ENCODE measurements around the gene CMSS1.
"Not testable (repeated sequence)": the region's sequence is repeated elsewhere in the genome, so short reads cannot be mapped to it uniquely, and the experiment has no call there.

The CMSS1 gene

DNA sequence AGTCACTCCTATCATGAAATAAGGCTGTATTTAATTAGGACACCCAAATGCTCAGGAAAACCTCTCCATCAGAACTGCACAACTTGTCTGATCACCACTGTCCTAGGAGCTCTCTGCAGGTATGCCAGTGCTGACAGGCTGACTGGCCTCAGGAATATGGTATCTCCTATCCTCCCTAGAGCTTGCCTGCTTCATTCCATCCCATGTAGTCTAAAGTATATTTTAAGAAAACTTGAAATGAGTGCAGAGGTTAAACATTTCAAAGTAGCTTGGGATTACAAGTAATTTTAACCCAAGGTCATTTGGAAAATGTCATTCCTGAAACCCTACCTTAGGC, 273.0 kb downstream of the CMSS1 start:
- Histone ChIP-seq H2BK5ac (ENCODE audit: low read length) (no peak overlapping the region), H3K23ac (ENCODE audit: low read length) (no peak overlapping the region), H3K79me1 (ENCODE audit: low read length) (no peaks in the 10 kb centered on the region), H3K27me3 (ENCODE audit: insufficient read depth, low read length, poor library complexity) (no peaks in the 10 kb centered on the region), H2AK5ac (ENCODE audit: low read length) (no peak overlapping the region), H2BK120ac (ENCODE audit: low read depth, low read length) (no peak overlapping the region), H3K4me3 (ENCODE audit: low read length) (no peak overlapping the region), H2BK15ac (replicated peaks; ENCODE audit: low read depth) (no peak overlapping the region), H3K27ac (ENCODE audit: low read depth, low read length) (no peak overlapping the region), H3K4ac (ENCODE audit: low read depth, low read length) (no peak overlapping the region), H4K8ac (ENCODE audit: low read depth, low read length) (no peak overlapping the region), H3K79me2 (ENCODE audit: control insufficient read depth, insufficient read depth, low read length) (no peaks in the 10 kb centered on the region), H3K4me2 (ENCODE audit: low read length) (no peak overlapping the region), H3K4me1 (ENCODE audit: control insufficient read depth, low read depth, low read length) (no peaks in the 10 kb centered on the region), H3K36me3 (ENCODE audit: control insufficient read depth, insufficient read depth, low read length) (no peaks in the 10 kb centered on the region), H3K9ac (ENCODE audit: low read length) (no peak overlapping the region), H3K56ac (ENCODE audit: low read length) (no peak overlapping the region), H3K18ac (ENCODE audit: low read length) (no peak overlapping the region), H4K5ac (ENCODE audit: low read length) (no peak overlapping the region)
- DNase-seq, result no peak

DNA sequence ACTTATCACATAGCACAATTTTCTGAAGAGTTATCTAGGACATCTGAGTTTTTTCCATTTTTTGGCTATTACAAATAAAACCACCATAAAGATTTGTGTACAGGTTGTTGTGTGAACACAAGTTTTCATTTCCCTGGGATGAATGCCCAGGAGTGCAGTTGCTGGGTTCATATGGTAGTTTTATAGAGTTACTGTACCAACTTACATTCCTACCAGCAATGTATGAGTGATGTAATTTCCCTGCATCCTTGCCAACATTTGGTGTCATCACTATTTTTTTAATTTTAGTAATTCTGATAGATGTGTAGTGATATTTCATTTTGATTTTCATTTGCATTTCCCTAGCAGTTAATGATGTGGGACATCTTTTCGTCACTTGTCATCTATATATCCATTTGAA, 276.2 kb downstream of the CMSS1 start:
- Histone ChIP-seq H4K8ac (ENCODE audit: low read depth, low read length) (no peak overlapping the region), H3K4me3 (ENCODE audit: low read length) (no peak overlapping the region), H3K9ac (ENCODE audit: low read length) (no peak overlapping the region), H3K79me1 (ENCODE audit: low read length) (no peaks in the 10 kb centered on the region), H3K4me2 (ENCODE audit: low read length) (no peak overlapping the region), H3K56ac (ENCODE audit: low read length) (no peak overlapping the region), H3K4ac (ENCODE audit: low read depth, low read length) (no peak overlapping the region), H2BK15ac (replicated peaks; ENCODE audit: low read depth) (no peak overlapping the region), H3K27ac (ENCODE audit: low read depth, low read length) (no peak overlapping the region), H3K18ac (ENCODE audit: low read length) (no peak overlapping the region), H3K27me3 (ENCODE audit: insufficient read depth, low read length, poor library complexity) (no peaks in the 10 kb centered on the region), H3K79me2 (ENCODE audit: control insufficient read depth, insufficient read depth, low read length) (no peaks in the 10 kb centered on the region), H2AK5ac (ENCODE audit: low read length) (no peak overlapping the region), H3K36me3 (ENCODE audit: control insufficient read depth, insufficient read depth, low read length) (no peaks in the 10 kb centered on the region), H3K23ac (ENCODE audit: low read length) (no peak overlapping the region), H4K5ac (ENCODE audit: low read length) (no peak overlapping the region), H2BK120ac (ENCODE audit: low read depth, low read length) (no peak overlapping the region), H2BK5ac (ENCODE audit: low read length) (no peak overlapping the region), H3K4me1 (ENCODE audit: control insufficient read depth, low read depth, low read length) (no peaks in the 10 kb centered on the region)
- no peak for DNase-seq
- WGBS (ENCODE audit: extremely low coverage, insufficient coverage, low lambda C conversion rate), result no CpG with 5 or more reads among the region's 1 CpG

DNA sequence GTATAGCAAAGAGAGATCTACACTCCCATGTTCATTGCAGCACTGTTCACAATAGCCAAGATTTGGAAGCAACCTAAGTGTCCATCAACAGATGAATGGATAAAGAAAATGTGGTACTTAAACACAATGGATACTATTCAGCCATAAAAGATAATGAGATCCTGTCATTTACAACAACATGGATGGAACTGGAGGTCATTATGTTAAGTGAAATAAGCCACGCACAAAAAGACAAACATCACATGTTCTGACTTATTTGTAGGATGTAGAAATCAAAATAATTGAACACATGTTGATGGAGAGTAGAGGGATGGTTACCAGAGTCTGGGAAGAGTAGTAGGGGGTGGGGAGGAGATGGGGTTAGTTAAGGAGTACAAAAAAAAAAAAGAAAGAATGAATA, 278.6 kb downstream of the CMSS1 start:
- not testable (repeated sequence) for H4K5ac ChIP-seq (ENCODE audit: low read length); H2BK5ac ChIP-seq (ENCODE audit: low read length); H3K18ac ChIP-seq (ENCODE audit: low read length); H4K8ac ChIP-seq (ENCODE audit: low read depth, low read length); H3K4me2 ChIP-seq (ENCODE audit: low read length); DNase-seq; H3K36me3 ChIP-seq (ENCODE audit: control insufficient read depth, insufficient read depth, low read length); H3K4me3 ChIP-seq (ENCODE audit: low read length); H3K4ac ChIP-seq (ENCODE audit: low read depth, low read length); H3K27ac ChIP-seq (ENCODE audit: low read depth, low read length); H3K4me1 ChIP-seq (ENCODE audit: control insufficient read depth, low read depth, low read length); H3K9ac ChIP-seq (ENCODE audit: low read length); H2AK5ac ChIP-seq (ENCODE audit: low read length); H3K27me3 ChIP-seq (ENCODE audit: insufficient read depth, low read length, poor library complexity); H3K79me2 ChIP-seq (ENCODE audit: control insufficient read depth, insufficient read depth, low read length); H3K79me1 ChIP-seq (ENCODE audit: low read length); H3K56ac ChIP-seq (ENCODE audit: low read length); H2BK120ac ChIP-seq (ENCODE audit: low read depth, low read length); H2BK15ac ChIP-seq (replicated peaks; ENCODE audit: low read depth); H3K23ac ChIP-seq (ENCODE audit: low read length)
- WGBS (ENCODE audit: extremely low coverage, insufficient coverage, low lambda C conversion rate), result no CpG with 5 or more reads among the region's 1 CpG

DNA sequence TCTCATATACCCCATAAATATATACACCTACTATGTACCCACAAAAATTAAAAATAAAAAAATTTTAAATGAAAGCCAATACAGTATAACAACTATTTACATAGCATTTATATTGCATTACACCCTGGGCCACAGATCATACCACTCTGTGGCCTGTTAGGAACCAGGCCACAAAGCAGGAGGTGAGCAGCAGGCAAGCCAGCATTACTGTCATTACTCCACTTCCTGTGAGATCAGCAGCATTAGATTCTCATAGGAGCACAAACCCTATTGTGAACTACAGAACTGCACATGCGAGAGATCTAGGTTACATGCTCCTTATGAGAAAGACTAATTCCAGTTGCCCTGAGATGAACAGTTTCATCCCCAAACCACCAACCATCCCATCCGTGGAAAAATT, 279.2 kb downstream of the CMSS1 start:
- Histone ChIP-seq H3K4me3 (ENCODE audit: low read length) (no peak overlapping the region), H3K56ac (ENCODE audit: low read length) (no peak overlapping the region), H3K27me3 (ENCODE audit: insufficient read depth, low read length, poor library complexity) (no peaks in the 10 kb centered on the region), H3K9ac (ENCODE audit: low read length) (no peak overlapping the region), H3K27ac (ENCODE audit: low read depth, low read length) (no peak overlapping the region), H3K4me1 (ENCODE audit: control insufficient read depth, low read depth, low read length) (no peaks in the 10 kb centered on the region), H2AK5ac (ENCODE audit: low read length) (no peak overlapping the region), H2BK15ac (replicated peaks; ENCODE audit: low read depth) (no peak overlapping the region), H3K36me3 (ENCODE audit: control insufficient read depth, insufficient read depth, low read length) (no peaks in the 10 kb centered on the region), H3K23ac (ENCODE audit: low read length) (no peak overlapping the region), H2BK120ac (ENCODE audit: low read depth, low read length) (no peak overlapping the region), H3K18ac (ENCODE audit: low read length) (no peak overlapping the region), H4K8ac (ENCODE audit: low read depth, low read length) (no peak overlapping the region), H3K79me1 (ENCODE audit: low read length) (no peaks in the 10 kb centered on the region), H3K4ac (ENCODE audit: low read depth, low read length) (no peak overlapping the region), H3K79me2 (ENCODE audit: control insufficient read depth, insufficient read depth, low read length) (no peaks in the 10 kb centered on the region), H3K4me2 (ENCODE audit: low read length) (no peak overlapping the region), H4K5ac (ENCODE audit: low read length) (no peak overlapping the region), H2BK5ac (ENCODE audit: low read length) (no peak overlapping the region)
- WGBS (ENCODE audit: extremely low coverage, insufficient coverage, low lambda C conversion rate), result no CpG with 5 or more reads among the region's 2 CpGs
- DNase-seq, result no peak

DNA sequence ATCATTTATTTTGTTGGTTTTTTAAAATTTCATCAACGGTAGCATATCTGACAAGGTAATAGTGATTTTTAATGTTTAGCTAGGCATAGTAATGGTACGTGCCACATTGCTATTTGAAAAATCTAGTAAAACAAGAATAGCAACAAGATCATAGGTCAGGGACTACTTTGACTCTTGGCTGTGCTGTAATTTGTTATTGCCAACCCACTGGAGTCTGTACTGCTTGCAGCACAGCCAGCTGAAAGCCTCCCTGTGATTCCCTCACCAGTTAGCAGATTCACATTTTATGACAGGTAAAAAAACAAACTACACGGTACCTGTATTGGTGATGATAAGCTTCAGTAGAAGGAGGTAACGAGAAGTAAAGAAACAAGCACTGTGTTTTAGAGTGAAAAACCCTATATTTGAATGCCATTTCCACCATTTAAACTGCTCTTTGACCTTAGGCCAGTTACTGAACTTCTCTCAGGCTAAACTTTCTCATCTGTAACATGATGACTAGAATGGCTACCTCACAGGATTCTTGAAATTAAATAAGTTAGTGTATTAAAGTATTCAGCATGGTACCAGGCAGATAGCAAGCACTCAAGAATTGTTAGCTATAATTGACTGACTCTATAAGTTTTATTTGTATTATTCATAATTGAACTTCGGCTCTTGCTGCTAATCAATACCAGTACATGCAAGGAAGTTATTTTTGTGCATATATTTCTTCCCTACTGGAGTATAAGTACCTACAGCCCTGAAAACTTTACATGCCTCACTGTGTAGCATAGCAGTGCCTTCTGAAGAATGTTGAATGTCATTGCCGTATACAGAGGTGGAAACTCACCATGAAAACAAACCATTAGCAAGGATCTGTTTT, 280.5 kb downstream of the CMSS1 start:
- Histone ChIP-seq H3K27me3 (ENCODE audit: insufficient read depth, low read length, poor library complexity) (no peaks in the 10 kb centered on the region), H2AK5ac (ENCODE audit: low read length) (no peak overlapping the region), H3K36me3 (ENCODE audit: control insufficient read depth, insufficient read depth, low read length) (no peaks in the 10 kb centered on the region), H3K79me2 (ENCODE audit: control insufficient read depth, insufficient read depth, low read length) (no peaks in the 10 kb centered on the region), H2BK15ac (replicated peaks; ENCODE audit: low read depth) (no peak overlapping the region), H3K4me3 (ENCODE audit: low read length) (no peak overlapping the region), H3K9ac (ENCODE audit: low read length) (no peak overlapping the region), H3K23ac (ENCODE audit: low read length) (no peak overlapping the region), H3K4me1 (ENCODE audit: control insufficient read depth, low read depth, low read length) (no peaks in the 10 kb centered on the region), H3K56ac (ENCODE audit: low read length) (no peak overlapping the region), H2BK5ac (ENCODE audit: low read length) (no peak overlapping the region), H2BK120ac (ENCODE audit: low read depth, low read length) (no peak overlapping the region), H3K18ac (ENCODE audit: low read length) (no peak overlapping the region), H3K4me2 (ENCODE audit: low read length) (no peak overlapping the region), H4K5ac (ENCODE audit: low read length) (no peak overlapping the region), H4K8ac (ENCODE audit: low read depth, low read length) (no peak overlapping the region), H3K79me1 (ENCODE audit: low read length) (no peaks in the 10 kb centered on the region), H3K27ac (ENCODE audit: low read depth, low read length) (no peak overlapping the region), H3K4ac (ENCODE audit: low read depth, low read length) (no peak overlapping the region)
- no CpG with 5 or more reads among the region's 6 CpGs for WGBS (ENCODE audit: extremely low coverage, insufficient coverage, low lambda C conversion rate)
- DNase-seq, result no peak

DNA sequence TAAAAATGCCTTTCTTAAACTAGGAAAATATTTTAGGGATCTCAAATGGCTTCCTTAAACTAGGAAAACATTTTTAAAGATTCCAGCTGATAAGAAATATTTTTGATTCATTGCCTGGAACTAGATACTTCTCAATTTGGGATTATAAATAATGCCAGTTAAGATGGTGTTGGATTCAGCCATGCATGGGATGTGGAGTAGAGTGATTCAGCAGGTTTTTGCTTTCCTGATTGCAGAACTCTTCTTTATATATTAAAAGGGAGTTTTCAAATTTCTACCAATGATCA, 281.1 kb downstream of the CMSS1 start:
- no peak overlapping the region for H3K23ac ChIP-seq (ENCODE audit: low read length)
- H4K5ac ChIP-seq (ENCODE audit: low read length), result no peak overlapping the region
- no peak overlapping the region for H4K8ac ChIP-seq (ENCODE audit: low read depth, low read length)
- no peak overlapping the region for H3K18ac ChIP-seq (ENCODE audit: low read length)
- H3K4me2 ChIP-seq (ENCODE audit: low read length), result no peak overlapping the region
- H3K4me3 ChIP-seq (ENCODE audit: low read length), result no peak overlapping the region
- DNase-seq, result no peak
- no peaks in the 10 kb centered on the region for H3K79me2 ChIP-seq (ENCODE audit: control insufficient read depth, insufficient read depth, low read length)
- H3K36me3 ChIP-seq (ENCODE audit: control insufficient read depth, insufficient read depth, low read length), result no peaks in the 10 kb centered on the region
- H3K4me1 ChIP-seq (ENCODE audit: control insufficient read depth, low read depth, low read length), result no peaks in the 10 kb centered on the region
- H2BK5ac ChIP-seq (ENCODE audit: low read length), result no peak overlapping the region
- no peak overlapping the region for H2BK15ac ChIP-seq (replicated peaks; ENCODE audit: low read depth)
- no peaks in the 10 kb centered on the region for H3K27me3 ChIP-seq (ENCODE audit: insufficient read depth, low read length, poor library complexity)
- no peak overlapping the region for H2AK5ac ChIP-seq (ENCODE audit: low read length)
- H3K27ac ChIP-seq (ENCODE audit: low read depth, low read length), result no peak overlapping the region
- H2BK120ac ChIP-seq (ENCODE audit: low read depth, low read length), result no peak overlapping the region
- no peak overlapping the region for H3K56ac ChIP-seq (ENCODE audit: low read length)
- no peak overlapping the region for H3K9ac ChIP-seq (ENCODE audit: low read length)
- no peak overlapping the region for H3K4ac ChIP-seq (ENCODE audit: low read depth, low read length)
- H3K79me1 ChIP-seq (ENCODE audit: low read length), result no peaks in the 10 kb centered on the region
